Neural cell (in vitro differentiated cells): Measurements from ENCODE around the gene CES4A. TPM values are rescaled to one million over a fixed set of nuclear protein-coding genes. Genes with fewer than 3 reads are reported as not detected.

ENCODE experiments used
- H2AFZ ChIP-seq: fragments of 200-600, 300-800 bp; sonication (generic), shearing (Covaris generic); 2 replicates; pipeline ENCODE4 v1.6.0; 2014; ENCODE audit warnings: low read depth, mild to moderate bottlenecking, antibody characterized with exemption, low read length, moderate library complexity
- H3F3A ChIP-seq: fragments of 200-600 bp; shearing (Covaris generic); 2 replicates; pipeline ENCODE4 v1.6.1; 2016; ENCODE audit warnings: mild to moderate bottlenecking, moderate library complexity, mixed read lengths, antibody characterized with exemption, low read length; ENCODE audit not compliant: insufficient read depth, poor library complexity, severe bottlenecking
- H3K27ac ChIP-seq: fragments of 200-600, 300-800 bp; sonication (generic), shearing (Covaris generic); 2 replicates; pipeline ENCODE4 v1.5.1; 2014; ENCODE audit warnings: mild to moderate bottlenecking, low read length, moderate library complexity
- H3K27me3 ChIP-seq: fragments of 300-800, 200-600 bp; sonication (generic), shearing (Covaris generic); 2 replicates; pipeline ENCODE4 v1.6.0; 2014; ENCODE audit warnings: mild to moderate bottlenecking, low read depth, low read length, moderate library complexity; ENCODE audit not compliant: insufficient read depth
- H3K36me3 ChIP-seq: fragments of 300-800, 200-600 bp; sonication (generic), shearing (Covaris generic); 2 replicates; pipeline ENCODE4 v1.5.1; 2014; ENCODE audit warnings: mild to moderate bottlenecking, antibody characterized with exemption, low read length, moderate library complexity; ENCODE audit not compliant: insufficient read depth
- H3K4me2 ChIP-seq: fragments of 300-800, 200-600 bp; sonication (generic), shearing (Covaris generic); 2 replicates; pipeline ENCODE4 v1.6.0; 2014; ENCODE audit warnings: mild to moderate bottlenecking, low read length
- H3K4me3 ChIP-seq: fragments of 300-800, 200-600 bp; sonication (generic), shearing (Covaris generic); 2 replicates; pipeline ENCODE4 v1.5.1; 2014; ENCODE audit warnings: mild to moderate bottlenecking, low read length, moderate library complexity
- H3K79me2 ChIP-seq: fragments of 200-600 bp; shearing (Covaris generic); replicated peaks from 2 replicates; pipeline ENCODE4 v1.6.0; 2014; ENCODE audit warnings: mild to moderate bottlenecking, low read length, moderate library complexity; ENCODE audit not compliant: insufficient read depth
- H3K9ac ChIP-seq: fragments of 300-800, 200-600 bp; sonication (generic), shearing (Covaris generic); 2 replicates; pipeline ENCODE4 v1.6.1; 2016; ENCODE audit warnings: mild to moderate bottlenecking, low read length, mixed read lengths
- H3K9me2 ChIP-seq: fragments of 200-600 bp; shearing (Covaris generic); 2 replicates; pipeline ENCODE4 v1.6.1; 2016; ENCODE audit warnings: mild to moderate bottlenecking, low read length, mixed read lengths; ENCODE audit not compliant: insufficient read depth
- H3K9me3 ChIP-seq: fragments of 200-600, 300-800 bp; sonication (generic), shearing (Covaris generic); 2 replicates; pipeline ENCODE4 v1.6.1; 2016; ENCODE audit warnings: mild to moderate bottlenecking, mixed run types, low read length, moderate library complexity, mixed read lengths
- H4K20me1 ChIP-seq: fragments of 200-600 bp; shearing (Covaris generic); 2 replicates; pipeline ENCODE4 v1.6.1; 2016; ENCODE audit warnings: mild to moderate bottlenecking, mixed run types; ENCODE audit not compliant: insufficient read depth
- CTCF ChIP-seq: fragments of 450-650 bp; IDR thresholded peaks from 2 replicates; pipeline ENCODE4 v1.5.1; 2014; ENCODE audit warnings: antibody characterized with exemption, mild to moderate bottlenecking, moderate library complexity; ENCODE audit not compliant: poor library complexity, severe bottlenecking
- EP300 ChIP-seq: fragments of 450-650 bp; conservative IDR thresholded peaks from 2 replicates; pipeline ENCODE4 v1.6.1; 2014; ENCODE audit warnings: antibody characterized with exemption, mild to moderate bottlenecking, moderate library complexity; ENCODE audit not compliant: poor library complexity, severe bottlenecking
- EZH2 ChIP-seq: fragments of 200-600, 300-800 bp; shearing (Covaris generic), sonication (generic); IDR thresholded peaks from 2 replicates; pipeline ENCODE4 v1.6.1; 2014; ENCODE audit warnings: antibody characterized with exemption, low read length, borderline replicate concordance, mild to moderate bottlenecking; ENCODE audit not compliant: insufficient read depth, poor library complexity, severe bottlenecking
- MXI1 ChIP-seq: fragments of 450-650 bp; conservative IDR thresholded peaks from 2 replicates; pipeline ENCODE4 v1.6.1; 2014; ENCODE audit warnings: antibody characterized with exemption, mild to moderate bottlenecking; ENCODE audit not compliant: poor library complexity, severe bottlenecking
- POLR2AphosphoS5 ChIP-seq: IDR thresholded peaks from 2 replicates; pipeline ENCODE4 v1.6.1; 2012
- RAD21 ChIP-seq: fragments of 450-650 bp; conservative IDR thresholded peaks from 2 replicates; pipeline ENCODE4 v1.6.1; 2014; ENCODE audit warnings: antibody characterized with exemption, mild to moderate bottlenecking, moderate library complexity
- SMC3 ChIP-seq: fragments of 450-650 bp; conservative IDR thresholded peaks from 2 replicates; pipeline ENCODE4 v1.6.1; 2014; ENCODE audit warnings: antibody characterized with exemption, mild to moderate bottlenecking, moderate library complexity; ENCODE audit not compliant: poor library complexity
- TAF1 ChIP-seq: IDR thresholded peaks from 2 replicates; pipeline ENCODE4 v1.6.1; 2012; ENCODE audit warnings: low read depth
- polyA plus RNA-seq: library from polyadenylated mRNA; depleted of rRNA; stranded (reverse); fragments of >200 nt; gene quantifications from 2 replicates; pipeline ENCODE4 v1.2.3, GENCODE V29; 2014
- TF ChIP-seq, protein P1 (sequence below): IDR thresholded peaks from 2 replicates; pipeline ENCODE4 v1.6.1; 2012; ENCODE audit warnings: borderline replicate concordance

The CES4A gene
- polyA plus RNA-seq, 1 donor from 2014 or later: 51.2 TPM

GRCh38 chr16:67036323-67036741 lies 47.9 kb downstream of the CES4A start:
- H3K9ac ChIP-seq: no peak overlapping the region

DNA sequence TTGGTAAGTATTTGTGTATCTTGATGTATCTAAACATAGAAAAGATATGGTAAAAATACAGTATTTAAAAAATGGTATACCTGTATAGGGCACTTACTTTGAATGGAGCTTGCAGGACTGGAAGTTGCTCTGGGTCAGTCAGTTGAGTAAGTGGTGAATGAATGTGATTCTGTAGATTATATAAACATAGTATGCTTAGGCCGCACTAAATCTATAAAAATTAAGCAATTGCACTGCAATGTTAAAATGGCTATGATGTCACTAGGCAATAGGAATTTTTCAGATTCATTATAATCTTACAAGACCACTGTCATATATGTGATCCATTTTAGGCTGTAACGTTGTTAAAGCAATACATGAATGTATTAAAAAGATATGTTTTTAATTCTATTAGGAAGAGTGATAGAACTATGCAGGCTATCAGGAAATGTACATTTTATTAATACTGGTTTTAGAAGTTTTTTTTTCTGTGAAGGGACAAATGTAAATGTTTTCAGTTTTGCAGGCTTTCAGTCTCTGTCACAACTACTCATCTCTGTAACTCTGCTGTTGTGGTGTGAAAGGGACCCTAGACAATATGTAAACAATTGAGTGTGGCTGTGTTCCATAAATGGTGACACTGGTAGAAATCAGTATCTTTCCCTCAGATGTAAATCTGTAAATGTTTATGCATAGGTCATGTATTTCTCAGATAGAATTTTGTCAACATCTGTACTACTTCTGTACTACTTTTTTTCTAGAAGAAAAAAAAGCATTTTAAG lies 51.1 kb downstream of the CES4A start:
- Histone ChIP-seq H3K9me3 (no peaks in the 10 kb centered on the region), H3K4me3 (no peak overlapping the region), H3K9ac (no peak overlapping the region), H3K36me3 (no peaks in the 10 kb centered on the region), H3K27me3 (no peaks in the 10 kb centered on the region), H3K27ac (no peak overlapping the region), H3K9me2 (no peaks in the 10 kb centered on the region), H2AFZ (no peak overlapping the region), H3K4me2 (no peak overlapping the region), H3K79me2 (peaks cover 16% of the 10 kb centered on the region), H4K20me1 (no peaks in the 10 kb centered on the region), H3F3A (no peaks in the 10 kb centered on the region)
- no peak for TF ChIP-seq CTCF
- TF ChIP-seq POLR2AphosphoS5: no peak
- TF ChIP-seq, protein P1, sequence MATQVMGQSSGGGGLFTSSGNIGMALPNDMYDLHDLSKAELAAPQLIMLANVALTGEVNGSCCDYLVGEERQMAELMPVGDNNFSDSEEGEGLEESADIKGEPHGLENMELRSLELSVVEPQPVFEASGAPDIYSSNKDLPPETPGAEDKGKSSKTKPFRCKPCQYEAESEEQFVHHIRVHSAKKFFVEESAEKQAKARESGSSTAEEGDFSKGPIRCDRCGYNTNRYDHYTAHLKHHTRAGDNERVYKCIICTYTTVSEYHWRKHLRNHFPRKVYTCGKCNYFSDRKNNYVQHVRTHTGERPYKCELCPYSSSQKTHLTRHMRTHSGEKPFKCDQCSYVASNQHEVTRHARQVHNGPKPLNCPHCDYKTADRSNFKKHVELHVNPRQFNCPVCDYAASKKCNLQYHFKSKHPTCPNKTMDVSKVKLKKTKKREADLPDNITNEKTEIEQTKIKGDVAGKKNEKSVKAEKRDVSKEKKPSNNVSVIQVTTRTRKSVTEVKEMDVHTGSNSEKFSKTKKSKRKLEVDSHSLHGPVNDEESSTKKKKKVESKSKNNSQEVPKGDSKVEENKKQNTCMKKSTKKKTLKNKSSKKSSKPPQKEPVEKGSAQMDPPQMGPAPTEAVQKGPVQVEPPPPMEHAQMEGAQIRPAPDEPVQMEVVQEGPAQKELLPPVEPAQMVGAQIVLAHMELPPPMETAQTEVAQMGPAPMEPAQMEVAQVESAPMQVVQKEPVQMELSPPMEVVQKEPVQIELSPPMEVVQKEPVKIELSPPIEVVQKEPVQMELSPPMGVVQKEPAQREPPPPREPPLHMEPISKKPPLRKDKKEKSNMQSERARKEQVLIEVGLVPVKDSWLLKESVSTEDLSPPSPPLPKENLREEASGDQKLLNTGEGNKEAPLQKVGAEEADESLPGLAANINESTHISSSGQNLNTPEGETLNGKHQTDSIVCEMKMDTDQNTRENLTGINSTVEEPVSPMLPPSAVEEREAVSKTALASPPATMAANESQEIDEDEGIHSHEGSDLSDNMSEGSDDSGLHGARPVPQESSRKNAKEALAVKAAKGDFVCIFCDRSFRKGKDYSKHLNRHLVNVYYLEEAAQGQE: no peak
- TF ChIP-seq MXI1: no peak
- no peak for TF ChIP-seq TAF1
- TF ChIP-seq EZH2: no peak
- TF ChIP-seq RAD21: no peak
- no peak for TF ChIP-seq EP300
- no peak for TF ChIP-seq SMC3

More at GRCh38 chr16:67036323-67036741, 47.9 kb downstream of the CES4A start:
- no peaks in the 10 kb centered on the region for H3F3A ChIP-seq
- H3K4me2 ChIP-seq: no peak overlapping the region
- H4K20me1 ChIP-seq: no peaks in the 10 kb centered on the region
- no peak overlapping the region for H2AFZ ChIP-seq
- TF ChIP-seq EP300 (no peak), EZH2 (no peak), MXI1 (no peak), CTCF (no peak)
- H3K79me2 ChIP-seq: peaks cover 24% of the 10 kb centered on the region
- no peak overlapping the region for H3K27ac ChIP-seq
- H3K4me3 ChIP-seq: no peak overlapping the region
- no peaks in the 10 kb centered on the region for H3K36me3 ChIP-seq
- H3K9me3 ChIP-seq: no peaks in the 10 kb centered on the region
- H3K9me2 ChIP-seq: no peaks in the 10 kb centered on the region
- no peaks in the 10 kb centered on the region for H3K27me3 ChIP-seq
